Measurements from ENCODE around the gene GJD3.

Gene GJD3

DNA sequence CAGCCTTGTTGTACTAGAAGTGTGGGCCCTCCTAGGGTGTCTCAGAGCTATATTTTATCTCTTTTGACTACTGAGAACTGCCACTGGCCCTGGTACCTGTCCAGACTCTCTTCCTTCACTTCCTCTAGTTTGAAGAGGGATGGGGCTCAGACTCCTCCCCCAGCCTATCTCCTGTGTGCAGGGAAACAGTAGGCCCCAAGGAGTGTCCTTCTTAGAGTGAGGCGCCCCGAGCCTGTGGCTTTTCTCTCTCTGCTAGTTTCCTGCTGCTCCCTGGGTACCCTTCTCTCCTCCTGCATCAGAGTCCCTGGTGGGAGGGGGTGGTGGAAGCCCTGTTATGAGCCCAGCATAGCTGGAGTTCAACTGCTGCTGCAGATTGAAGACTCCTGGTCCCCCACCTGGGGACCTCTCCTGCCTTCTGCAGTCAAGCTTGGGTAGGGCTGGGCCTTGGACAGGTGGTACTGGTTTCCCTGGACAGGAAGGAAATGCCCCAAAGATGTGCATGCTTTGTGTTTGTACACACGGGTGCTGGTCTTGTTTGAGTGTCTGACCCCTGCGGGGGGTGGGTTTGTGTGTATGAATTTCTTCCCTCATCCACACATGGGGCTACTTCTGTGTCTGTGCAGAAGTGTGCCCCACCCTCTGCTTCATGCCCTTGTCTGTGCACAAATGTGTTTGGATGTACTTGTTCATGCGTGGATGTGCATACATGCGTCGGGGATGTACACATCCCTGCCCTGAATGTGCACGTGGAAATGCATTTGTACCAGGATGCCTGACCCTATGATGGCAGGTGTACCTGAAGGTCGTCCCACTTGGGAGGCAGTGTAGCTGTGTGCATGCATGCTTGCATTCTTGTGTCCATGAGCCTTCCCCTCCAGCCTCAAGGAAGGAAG is 48.6 kb downstream of the GJD3 start:
- in situ Hi-C loops (cut with MboI; ENCODE audit: low sequenced_read_pairs), result no loop called here
- Histone ChIP-seq H3K4me3 (no peak overlapping the region), H3K36me3 (replicated peaks) (peaks cover 3% of the 10 kb centered on the region; the same call in 1 of the 2 replicates), H3K9me3 (no peaks in the 10 kb centered on the region), H3K4me1 (peaks cover 11% of the 10 kb centered on the region), H3K27me3 (ENCODE audit: low read depth) (no peaks in the 10 kb centered on the region)
- no peak for DNase-seq (ENCODE audit: low spot score in 2 of 2)

- no peak for DNase-seq (ENCODE audit: low spot score in 2 of 2)
- H3K4me3 ChIP-seq, result no peak overlapping the region
- peaks cover 3% of the 10 kb centered on the region; the same call in 1 of the 2 replicates for H3K36me3 ChIP-seq (replicated peaks)
- no peaks in the 10 kb centered on the region for H3K9me3 ChIP-seq
- in situ Hi-C loops (cut with MboI; ENCODE audit: low sequenced_read_pairs), result no loop called here
- H3K27me3 ChIP-seq (ENCODE audit: low read depth), result no peaks in the 10 kb centered on the region
- H3K4me1 ChIP-seq, result peaks cover 11% of the 10 kb centered on the region
Observed at GRCh38 chr17:40315206-40315605, 49.3 kb downstream of the GJD3 start.

- in situ Hi-C loops (cut with MboI; ENCODE audit: low sequenced_read_pairs), result no loop called here
- H3K4me1 ChIP-seq, result peaks cover 11% of the 10 kb centered on the region
Observed at GRCh38 chr17:40314584-40314956, 50.0 kb downstream of the GJD3 start.

GRCh38 chr17:40313668-40314583 is 50.6 kb downstream of the GJD3 start:
- Histone ChIP-seq H3K27me3 (ENCODE audit: low read depth) (no peaks in the 10 kb centered on the region), H3K9me3 (no peaks in the 10 kb centered on the region), H3K4me3 (no peak overlapping the region), H3K36me3 (replicated peaks) (peaks cover 3% of the 10 kb centered on the region; the same call in 1 of the 2 replicates), H3K4me1 (peaks cover 7% of the 10 kb centered on the region)
- in situ Hi-C loops (cut with MboI; ENCODE audit: low sequenced_read_pairs), result no loop called here
- DNase-seq (ENCODE audit: low spot score in 2 of 2), result no peak

More at GRCh38 chr17:40314584-40314956, 50.0 kb downstream of the GJD3 start:
- H3K27me3 ChIP-seq (ENCODE audit: low read depth), result no peaks in the 10 kb centered on the region
- DNase-seq (ENCODE audit: low spot score in 2 of 2), result no peak
- H3K36me3 ChIP-seq (replicated peaks), result peaks cover 3% of the 10 kb centered on the region; the same call in 1 of the 2 replicates
- H3K9me3 ChIP-seq, result no peaks in the 10 kb centered on the region
- H3K4me3 ChIP-seq, result no peak overlapping the region

Data from HAP-1 (cell line).